Islet precursor cell (in vitro differentiated cells): Measurements from ENCODE around the gene MRNIP.

Source experiments
- DNase-seq: peaks from one replicate; pipeline ENCODE4 v3.0.0-alpha.2; 2018

The MRNIP gene

DNA sequence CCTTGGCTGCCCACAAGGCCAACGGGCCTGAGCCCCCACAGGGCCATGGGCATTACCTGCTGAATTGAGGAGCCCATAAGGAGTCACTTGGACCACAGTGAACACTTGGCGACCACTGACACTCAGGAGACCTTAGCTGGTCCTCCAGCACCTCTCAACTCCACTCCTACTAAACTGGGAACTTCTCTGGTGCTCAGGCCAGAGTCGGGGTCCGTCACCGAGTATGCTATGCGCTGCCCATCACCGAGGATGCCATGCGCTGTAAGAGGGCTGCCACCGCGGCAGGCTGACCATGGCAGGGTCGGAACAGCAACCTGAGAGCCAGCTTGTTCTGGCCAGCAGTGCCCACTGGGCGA lies 38.5 kb downstream of the MRNIP start:
- no peak for DNase-seq

DNA sequence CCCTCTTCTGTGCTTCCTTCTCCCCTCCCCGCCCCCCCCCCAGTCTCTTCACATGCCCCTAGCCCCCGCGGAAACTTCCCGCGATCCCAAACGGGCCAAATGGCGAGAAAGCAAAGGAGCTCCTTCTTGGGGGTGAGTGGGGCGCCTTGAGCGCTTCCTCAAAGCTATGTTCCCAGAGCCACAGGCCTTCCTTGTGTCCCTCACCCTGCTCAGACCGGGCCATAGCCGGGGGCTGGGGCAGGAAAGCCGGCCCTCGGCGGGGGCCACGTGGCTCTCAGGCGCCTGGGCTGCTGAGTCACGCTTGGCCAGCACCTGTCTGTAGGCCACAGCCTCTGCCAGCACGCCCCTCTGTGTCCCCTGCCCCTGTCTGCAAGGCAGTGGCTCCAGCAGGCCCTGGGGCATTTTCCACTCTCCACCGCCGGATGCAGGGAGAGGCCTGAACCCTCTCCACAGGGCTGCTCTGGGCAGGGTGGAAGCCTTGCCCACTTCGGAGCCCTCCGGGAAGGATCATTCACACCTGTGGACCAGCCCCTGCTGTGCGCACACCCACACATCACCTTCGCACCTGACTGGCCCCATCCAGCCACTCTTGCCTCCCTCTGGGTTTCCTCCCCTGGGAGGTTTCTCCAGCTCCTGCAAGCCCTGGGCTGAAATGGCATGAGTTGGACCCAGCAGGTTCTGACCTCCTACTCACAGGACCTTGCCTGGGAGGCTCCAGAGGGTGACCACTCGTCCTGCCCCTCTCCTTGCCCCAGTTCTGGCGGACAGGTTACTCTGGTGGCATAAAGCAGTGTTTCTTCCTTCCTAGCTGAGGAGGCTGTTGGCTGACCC lies 39.1 kb downstream of the MRNIP start:
- DNase-seq: peak; percentile 98

DNA sequence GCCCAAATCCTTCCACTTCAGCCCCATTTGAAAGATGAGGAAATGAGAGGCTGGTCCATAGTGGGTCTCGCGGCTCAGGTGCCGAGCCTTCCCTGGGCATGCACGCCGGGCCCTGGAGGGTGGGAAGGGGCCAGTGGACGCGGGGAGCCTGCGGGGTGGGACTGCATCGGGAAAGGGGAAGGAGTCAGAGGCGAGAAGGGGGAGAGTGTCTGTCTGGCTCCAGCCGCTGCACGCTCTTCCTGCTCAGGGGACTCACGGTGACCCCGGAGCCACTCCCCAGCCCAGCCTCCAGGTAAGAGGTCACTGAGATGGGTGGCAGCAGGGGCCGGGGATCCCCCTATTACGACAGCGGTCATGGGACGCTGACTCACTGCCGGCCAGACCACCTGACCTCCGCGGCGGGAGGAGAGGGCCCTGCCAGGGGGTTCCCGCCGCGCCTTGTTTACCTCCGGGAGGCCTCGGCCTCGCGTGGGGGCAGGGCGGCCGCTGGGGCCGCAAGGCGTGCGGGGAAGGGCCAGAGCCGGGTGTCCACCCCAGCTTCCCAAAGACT lies 39.8 kb downstream of the MRNIP start:
- peak; percentile 96 for DNase-seq

DNA sequence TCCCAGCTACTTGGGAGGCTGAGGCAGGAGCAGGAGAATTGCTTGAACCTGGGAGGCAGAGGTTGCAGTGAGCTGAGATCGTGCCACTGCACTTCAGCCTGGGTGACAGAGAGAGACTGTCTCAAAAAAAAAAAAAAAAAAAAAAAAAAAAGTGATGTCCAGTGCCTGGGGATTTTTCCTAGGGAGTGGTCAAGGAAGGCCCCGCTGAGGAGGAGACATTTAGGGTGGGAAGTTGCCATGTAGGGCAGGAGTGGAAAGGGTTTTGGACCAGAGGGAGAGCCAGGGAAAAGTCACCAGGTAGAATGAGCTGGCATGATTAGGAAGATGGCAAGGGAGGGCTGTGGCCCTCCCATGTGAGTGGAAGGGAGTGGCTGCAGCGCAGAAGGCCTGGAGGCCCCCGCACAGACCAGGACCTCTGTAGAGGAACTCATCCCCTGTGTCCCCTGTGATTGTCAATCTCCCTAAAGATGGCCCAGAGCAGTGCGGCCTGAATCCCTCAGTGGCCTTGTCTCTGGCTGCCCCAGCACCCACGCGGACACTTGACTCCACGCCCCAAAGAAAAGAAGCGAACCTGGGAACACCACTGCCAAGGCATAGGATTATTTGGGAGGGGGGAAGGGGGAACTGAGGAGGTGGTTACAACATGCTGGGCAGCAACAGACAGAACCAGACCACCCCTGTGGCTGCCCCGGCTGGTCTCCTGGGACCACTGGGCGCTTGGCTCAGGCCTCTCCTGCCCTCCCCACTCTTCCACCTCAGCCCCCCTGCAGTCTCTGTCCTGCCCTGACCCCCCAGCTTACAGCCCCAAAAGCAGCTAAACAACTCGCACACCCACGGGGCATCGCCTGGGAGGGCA lies 40.5 kb downstream of the MRNIP start:
- DNase-seq: no peak

DNA sequence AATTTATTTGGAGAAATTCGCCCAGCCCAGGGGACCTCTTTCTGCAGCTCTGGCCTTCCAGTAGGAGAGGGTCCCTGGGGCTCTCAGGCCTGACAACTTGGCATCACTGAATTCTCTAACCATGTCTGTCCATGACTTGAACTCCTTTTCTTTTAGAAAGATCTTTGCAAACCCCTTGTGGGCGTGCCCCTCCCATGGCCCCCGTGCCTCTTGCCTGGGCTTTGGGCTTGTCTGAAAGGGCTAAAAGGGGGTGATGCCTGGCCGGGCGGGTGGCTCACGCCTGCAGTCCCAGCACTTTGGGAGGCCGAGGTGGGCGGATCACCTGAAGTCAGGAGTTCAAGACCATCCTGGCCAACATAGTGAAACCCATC lies 41.2 kb downstream of the MRNIP start:
- DNase-seq: no peak

DNA sequence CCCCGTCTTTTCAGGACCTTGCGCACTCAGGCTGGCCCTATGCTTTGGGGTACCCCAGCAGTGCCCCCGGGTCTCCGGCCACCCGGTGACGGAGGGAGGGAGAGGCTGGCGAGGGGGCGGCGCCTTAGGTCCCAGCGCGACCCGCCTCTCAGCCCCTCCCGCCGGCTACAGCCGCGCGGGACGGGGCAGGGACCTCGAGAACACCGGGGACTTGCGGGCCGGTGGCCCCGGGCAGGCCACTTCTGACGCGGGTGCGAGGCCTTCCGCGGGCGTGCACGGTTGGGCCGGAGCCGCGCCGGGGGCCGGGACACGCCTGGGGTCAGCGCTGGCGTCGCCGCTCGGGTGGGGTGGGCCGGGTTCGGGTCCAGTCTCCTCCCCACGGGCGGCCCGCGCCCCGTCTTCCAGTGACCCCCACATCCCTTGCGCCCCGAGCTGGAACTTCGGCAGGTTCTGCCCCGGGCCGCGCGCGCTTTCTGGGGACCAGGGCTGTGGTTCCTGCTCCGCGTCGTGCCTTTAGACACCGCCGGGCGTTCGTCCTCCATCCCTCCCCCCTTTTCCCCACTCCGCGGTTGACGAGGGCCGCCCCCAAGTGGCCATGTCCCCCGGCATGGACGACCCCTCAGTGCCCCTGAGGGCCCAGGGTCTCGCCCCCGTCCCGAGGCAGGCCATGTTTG lies 41.7 kb downstream of the MRNIP start:
- DNase-seq: no peak

DNA sequence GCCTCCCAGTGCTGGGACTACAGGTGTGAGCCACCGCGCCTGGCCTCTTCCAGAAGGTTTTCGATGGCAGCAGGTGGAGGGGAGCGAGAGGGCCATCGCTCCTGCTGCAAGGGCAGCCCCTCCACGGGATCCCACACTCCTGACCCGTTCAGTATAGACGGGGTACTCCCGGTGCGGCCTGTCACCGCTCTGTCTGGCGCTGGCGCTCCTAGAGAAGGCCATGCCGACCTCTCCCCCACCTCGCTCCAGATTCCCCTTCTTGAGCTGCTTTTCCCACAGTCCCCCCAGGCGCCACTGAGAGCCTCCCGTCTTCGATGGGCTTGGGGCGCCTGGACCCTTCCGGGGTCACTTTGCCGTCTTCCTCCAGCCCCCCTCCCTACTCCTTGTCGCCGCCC lies 42.2 kb downstream of the MRNIP start:
- no peak for DNase-seq

DNA sequence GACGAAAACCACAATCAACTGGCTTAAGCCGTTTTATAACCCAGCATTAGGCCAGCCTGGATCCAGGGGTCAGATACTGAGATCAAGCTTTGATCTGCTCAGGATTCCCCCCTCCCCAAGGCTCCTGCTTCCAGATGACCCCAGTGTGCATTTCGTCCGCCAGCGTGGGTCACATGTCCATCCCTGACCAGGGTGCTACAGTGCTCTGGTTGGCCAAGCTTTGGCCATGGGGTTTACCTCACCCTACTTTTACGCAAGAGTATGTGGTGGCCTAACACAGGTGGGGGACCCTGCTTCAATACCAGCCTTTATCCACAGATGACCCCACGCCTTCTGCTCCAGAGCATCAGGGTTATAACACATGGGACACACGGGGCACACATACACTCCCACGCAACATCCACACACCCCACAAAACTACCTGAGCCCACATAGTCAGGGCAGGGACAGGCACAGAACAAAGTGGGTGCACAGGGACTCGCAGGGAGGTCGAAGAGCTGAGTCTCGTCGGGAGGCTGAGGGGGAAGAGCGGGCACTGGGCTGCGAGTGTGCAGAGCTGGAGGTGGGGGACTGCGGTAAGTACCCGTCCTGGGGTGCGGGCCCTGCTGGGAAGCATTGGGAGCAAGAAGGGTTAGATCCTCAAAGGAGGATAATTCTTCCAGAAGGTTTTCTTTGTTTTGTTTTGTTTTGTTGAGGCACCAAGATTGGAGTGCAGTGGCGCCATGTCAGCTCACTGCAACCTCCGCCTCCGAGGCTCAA lies 42.9 kb downstream of the MRNIP start:
- DNase-seq: no peak

DNA sequence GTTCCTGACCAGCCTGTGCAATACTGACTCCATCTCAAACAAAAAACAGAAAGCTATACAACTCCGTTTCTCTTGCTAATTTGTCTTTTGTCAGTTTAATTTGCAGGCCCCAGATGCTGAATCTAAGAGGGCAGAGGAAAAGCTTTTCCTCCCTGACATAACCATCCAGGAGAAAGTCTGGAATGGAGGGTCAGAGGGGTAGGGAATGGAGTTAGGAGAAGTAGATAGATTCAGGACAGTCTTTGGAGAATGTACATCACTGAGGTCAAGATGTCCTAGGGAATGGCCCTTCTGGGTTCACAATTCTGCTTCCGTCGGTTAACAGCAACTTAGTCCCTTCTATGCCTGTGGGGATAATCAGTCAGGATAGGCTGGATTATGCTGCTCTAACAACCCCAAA lies 44.5 kb downstream of the MRNIP start:
- DNase-seq: no peak

DNA sequence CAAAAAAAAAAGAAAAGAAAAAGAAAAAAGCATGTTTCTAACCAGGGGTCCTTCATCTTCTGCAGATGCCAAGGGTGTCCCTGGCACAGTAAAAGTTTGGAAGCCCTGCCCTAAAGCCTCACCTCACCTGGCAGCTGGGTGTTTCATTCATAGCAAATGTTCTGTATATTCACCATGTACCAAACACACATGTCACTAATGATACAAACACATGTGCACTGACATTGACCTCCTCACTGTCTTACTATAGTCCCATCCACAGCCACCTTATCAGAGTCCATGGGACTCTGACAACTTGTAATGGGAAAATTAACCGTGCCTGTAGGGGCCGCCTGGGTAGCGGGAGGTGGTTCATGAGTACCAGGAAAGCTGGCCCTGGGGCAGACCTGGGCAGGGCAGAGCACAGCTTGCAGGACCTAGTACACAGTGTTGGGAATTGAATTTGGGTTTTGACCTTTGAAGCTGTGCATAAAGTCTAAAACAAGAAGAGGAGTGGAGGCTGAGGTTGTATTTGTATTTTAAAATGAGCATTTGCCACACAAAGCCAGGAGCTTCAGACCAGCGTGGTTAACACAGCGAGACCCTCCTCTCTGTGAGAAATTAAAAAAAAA lies 45.5 kb downstream of the MRNIP start:
- DNase-seq: no peak

DNA sequence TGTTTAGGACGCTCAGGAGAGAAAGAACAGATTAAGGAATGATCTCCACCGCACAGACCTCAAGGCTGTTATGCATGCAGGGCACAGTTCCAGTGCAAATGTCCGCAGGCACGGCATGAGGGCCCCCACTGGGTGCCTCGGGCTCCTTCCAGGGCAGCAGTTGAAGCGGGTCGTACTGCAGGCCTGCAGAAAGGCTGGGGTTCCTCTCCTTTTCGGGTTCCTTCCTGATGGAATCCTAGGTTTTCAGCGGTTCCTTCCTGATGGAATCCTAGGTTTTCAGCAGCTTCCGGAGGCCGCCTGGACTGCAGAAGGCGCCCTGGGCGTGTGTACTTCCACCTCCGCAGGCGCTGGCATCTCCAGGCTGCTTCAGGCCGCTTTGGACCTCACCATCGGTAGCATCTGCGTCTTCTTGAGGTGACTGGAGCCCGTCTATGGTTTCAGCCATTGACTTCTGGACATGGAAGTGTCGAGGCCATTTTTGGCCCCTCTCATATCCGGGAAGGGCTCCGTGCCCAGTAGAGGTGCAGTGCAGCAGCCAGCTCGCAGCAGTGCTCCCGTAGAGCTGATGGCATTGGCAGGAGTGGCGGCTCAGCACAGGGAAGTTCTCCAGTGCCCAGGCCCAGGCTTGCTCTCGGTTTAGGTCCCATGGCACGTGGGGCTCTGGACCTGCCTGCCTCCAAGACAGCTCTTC lies 46.3 kb downstream of the MRNIP start:
- no peak for DNase-seq

DNA sequence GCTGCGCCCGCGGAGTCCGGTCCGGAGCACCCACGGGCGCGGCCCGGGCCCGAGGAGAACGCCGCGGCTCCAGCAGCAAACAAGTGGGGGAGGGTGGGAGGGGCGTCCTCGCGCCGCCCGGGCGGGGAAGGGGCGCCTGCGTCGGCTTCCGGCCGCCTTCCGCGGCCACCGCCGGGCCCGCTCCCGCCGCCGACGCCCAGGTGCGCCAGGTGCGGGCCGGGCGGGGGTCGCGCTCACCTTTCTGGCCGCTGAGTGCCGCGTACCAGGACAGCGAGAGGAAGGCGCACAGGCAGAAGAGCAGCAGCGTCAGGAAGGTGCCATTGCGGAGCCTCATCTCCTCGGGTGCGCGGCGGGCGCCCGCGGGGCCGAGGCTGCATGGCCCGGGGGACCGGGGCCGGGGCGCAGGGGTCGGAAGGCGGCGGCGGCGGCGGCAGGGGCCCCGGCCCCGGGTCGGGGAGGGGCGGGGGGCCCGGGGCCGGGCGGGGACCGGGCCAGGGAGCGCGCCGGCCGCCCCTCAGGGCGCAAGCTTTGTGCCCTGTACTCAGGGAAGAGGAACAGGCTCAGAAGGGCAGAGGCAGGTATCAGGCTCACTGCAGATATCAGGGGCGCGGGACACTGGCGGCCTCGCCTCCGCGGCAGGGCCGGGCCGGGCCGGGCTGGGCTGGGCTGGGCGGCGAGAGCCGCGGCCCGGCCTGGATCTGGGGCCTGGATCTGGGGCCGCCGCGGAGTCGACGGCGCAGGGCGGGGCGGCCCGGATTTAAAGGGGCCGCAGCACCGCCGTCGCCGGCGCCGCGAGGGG lies 52.2 kb downstream of the MRNIP start, which contains the start of gene MGAT4B:
Gene MGAT4B, minus strand, starts transcription at position 617 of the 799 bp plus-strand sequence. Its CDS starts 283 bp downstream, at position 334.
- peak; percentile 72 for DNase-seq

DNA sequence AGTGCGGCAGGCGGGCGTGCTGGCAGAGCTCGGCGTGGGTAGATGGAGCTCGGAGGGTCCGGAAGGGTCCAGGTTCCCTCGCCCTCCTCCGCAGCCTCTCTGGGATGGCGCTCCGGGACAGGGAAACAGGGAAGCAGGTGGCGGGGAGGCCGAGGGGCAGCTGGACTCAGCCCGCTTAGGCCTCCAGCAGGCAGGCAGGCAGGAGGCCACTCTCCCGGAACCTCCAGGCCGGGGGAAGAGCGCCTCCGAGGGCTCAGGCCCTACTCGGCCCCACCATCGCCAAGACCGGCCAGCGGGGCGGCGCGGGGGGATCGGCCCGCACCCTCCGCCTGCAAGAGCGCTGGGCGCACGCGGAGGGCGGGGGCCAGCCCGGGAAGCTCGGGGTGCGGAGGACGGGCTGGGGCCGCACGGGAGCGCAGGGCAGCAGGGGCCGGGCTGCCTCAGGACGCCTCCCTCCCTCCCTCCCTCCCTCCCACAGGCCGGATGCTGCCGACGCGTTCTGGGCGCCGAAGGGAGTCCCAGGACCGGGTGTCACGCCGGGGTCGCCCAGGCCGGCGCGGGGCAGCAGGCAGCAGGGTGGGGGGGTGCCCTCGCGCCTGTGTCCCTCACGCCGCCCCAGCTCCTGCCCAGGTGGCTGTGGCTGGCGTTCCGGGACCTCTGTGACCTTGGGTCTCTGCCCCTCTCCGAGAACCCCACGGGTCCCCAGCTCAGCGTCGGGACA lies 52.9 kb downstream of the MRNIP start:
- DNase-seq: no peak

DNA sequence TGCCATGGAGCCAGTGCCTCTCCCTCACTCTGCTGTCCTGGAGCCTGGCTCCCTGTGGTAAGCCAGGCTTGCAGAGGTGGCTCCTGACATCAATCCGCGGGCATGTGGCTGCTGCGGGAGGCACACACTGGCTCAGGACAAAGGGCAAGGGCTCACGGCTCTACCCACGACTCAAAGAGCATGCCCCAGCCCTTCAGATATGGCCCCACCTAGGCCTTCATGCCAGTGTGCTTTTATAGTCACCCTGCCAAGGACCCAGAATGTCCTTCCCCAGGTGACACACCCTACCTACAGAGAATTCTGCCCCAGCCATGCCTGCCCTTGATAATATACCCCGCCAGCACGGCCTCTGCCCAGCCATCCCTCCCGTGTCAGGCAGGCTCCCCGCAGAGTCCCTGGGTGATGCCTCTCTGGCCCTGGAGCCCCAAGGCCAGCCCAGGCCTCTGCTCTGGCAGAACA lies 53.5 kb downstream of the MRNIP start:
- DNase-seq: no peak

DNA sequence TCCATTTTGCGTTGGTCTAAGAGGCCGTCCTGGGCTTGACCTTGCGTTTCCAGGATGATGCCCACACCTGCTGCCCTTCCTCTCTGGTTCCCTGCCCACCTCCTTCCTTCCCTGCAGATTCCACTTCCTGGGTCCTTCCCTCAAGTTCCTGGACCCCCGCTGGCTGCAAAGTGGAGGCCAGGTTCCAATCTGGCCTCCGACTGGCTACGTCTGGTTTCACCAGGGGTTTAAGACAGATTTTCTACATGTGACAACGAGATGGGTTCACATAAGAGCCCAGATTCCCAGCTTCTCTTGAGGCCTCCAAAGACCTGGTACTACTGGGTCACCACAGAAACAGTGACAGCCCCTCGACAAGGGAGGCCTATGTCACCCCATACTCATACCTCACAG lies 54.1 kb downstream of the MRNIP start:
- no peak for DNase-seq

DNA sequence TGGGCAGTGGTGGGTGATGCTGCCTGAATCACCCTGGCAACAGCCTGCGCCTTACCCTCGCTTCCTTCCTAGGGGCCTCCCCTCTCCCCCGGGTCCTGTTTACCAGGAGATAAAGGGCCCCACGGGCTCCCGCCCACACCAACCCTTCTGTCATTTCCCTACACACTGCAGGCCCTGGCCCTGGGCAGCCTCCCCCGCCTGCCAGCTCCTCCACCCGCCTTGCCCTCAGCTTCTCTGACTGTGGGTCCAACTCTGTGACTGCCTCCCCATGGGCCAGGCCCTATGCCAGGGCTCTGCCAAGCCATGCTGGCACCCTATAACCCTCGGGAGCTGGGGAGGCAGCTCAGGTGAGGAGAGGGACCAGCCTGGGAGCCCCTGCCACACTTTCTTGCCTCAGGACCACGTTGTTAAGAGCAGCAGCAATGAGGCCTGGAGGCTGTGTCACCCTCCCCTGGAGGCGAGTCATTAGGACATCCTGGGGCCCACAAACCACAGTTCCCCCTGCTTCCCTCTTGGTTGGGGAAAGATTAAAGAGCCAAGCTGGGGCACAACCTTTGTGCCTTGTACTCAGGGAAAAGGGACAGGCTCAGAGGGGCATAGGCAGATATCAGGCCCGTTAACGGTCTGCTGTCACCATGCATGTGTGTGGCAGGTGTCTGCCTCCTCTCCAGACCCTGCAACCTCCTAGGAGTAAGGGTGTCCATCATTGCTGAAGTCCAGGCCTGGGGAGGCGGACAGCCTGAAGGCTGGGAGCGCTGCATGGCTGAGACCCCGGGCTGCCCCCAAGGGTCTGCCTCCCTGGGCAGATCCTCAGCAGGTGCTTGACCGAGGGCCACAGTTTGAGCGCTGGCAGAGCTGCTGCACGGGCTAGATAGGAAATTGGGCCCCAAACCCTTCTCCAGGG lies 54.7 kb downstream of the MRNIP start:
- no peak for DNase-seq

DNA sequence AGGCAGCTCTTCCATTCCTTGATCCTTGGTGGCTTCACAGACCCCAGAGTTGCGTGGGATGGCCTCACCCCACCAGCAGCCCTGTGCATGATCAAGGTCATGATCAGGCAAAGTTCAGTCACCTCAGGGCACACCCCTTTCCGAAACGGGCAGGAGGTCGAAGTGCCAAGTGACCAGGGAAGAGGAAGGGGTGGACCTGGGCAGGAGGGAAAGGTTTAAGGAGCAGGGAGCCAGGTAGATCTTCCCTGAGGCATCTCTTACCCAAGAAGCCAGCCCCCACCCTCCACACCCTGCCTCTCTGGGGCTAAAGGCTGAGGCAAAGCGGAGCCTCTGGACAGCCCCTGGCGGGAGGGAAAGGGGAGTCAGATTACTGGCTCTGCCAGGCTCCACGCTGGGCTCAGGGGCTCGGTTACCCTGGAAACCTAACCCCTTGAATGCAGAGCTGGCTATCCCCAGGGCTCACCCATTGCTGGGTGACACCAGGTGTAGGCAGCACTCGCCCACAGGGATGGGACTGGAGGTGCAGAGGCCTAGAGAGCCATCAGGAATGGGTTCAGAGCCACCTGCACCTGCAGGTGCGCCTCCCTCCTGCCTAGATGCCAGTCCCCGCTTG lies 55.6 kb downstream of the MRNIP start:
- DNase-seq: no peak

DNA sequence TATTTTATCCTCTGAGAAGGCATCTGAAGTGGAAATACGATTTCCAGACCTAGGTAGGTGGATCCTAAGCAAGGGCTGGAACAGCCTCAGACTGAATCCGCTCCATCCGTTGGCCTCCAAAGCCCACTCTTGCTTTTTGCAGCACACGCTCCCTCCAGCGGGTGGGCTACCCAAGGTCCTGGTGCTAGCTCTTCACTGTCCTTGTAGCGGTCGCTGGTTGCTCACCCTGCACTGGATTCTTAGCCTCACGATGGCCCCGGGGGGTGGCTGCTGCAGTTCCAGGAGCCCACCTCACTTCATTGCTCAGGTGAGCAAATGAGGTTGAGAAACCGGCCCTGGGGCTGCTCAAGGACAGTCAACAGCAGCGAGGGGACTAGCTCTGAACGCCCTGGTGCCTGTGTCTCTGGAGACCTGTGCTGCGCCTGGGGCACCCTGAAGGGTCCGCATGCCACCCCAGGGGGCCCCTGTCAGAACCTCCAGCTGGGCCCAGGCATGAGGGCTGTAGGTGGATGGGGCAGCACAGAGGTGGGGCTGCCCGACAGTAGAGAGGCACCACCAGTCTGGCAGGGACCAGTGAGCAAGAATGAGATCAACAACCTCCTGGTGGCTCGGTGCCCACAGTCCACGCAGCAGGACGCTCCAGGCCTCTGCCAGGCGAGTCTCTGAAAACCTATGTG lies 56.3 kb downstream of the MRNIP start:
- no peak for DNase-seq
